GM18861 (cell line): Measurements from ENCODE around the gene EYS.

Experiments used
- ATAC-seq: cut with Tn5 transposase; IDR thresholded peaks from one replicate; pipeline ENCODE4 v1.9.1; 2021; ENCODE audit not compliant: unreplicated experiment

EYS gene

DNA sequence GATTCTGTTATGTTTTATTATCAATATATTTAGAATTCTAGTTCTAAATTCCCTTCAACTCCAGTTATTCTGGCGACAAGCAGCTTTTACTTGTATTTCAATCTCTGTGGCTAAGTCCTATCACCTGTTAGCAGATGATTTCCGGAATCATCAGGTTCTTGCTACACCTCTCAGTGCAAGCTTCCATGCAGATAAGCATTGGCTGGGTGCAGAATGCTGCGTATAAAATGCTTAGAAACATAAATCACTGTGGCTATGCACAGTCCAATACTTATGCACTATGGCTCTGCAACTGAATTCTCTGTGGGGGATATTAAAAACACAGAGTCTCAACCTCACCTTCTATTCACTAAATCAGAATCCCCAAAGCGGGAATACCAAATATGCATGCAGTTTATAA is 720.0 kb downstream of the EYS start:
- ATAC-seq, result no peak

DNA sequence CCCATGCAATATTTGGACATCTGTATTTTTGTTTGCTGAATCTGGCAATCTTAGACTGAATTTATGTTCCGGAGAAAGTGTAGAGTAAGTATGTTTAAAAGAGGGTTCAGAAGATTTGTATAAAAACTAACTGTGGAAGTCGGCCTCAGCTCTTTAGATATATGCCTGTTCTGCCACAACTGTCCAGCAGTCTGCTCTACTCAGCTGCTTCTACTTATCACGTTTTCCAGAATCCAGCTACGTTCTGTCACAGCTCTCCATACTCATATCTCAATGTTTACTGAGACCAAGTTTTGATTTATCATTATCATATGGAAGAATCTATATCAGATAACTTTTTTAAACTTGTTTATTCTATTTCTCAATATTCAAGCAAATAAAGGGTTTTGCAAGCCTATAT is 721.3 kb downstream of the EYS start:
- ATAC-seq, result no peak

DNA sequence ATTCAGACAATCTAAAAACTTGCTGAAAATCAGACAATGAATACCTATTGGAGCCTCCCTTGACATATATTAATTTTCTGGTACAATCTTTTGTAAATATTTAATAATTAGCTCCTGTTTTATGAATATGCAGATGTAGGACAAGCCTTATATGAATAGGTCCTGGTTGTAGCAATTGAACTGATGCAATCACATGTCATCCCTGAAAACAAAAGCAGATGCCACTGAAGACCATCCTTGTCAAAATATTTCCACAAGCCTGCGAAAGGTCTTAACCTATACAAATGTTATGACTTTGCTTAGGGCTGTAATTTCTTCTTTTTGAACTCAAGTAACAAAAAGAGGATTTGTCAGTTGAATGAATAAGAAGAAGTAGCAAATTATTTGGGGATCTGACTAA is 722.1 kb downstream of the EYS start:
- ATAC-seq, result no peak

DNA sequence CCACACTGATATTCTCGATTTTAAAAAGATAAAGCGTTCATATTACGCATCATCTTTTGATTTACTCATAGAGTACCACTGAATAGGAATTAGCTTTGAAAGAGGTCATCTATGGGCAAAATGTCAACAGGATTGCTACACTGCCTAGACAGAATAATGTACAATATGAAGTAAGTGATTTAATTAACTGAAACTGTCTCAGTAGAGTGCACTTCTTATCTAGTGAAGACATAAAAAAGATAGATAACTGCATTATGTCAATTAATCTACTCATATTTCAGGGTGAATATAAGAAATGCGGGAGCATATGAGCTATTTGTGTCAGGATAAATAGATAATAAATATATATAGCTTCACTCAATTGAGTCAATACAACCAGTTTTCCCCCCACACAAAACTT is 723.9 kb downstream of the EYS start:
- no peak for ATAC-seq

DNA sequence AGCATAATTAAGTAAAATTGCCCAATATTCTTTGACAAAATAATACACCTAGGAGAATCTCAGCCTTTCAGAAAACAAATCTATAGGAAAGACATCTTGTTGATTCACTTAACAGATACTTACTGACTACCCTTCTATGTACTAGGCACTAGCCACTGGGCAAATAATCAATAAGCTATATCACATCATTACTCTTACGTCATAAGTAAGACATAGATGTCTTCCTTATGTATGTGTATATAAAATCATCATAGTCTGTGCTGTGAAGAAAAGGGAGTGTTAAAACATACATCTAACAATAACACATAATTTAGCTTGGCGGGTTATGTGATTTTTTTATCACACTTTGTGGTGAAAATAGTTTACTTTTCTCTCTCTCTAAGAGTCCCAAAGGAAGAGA is 733.9 kb downstream of the EYS start:
- ATAC-seq, result no peak

DNA sequence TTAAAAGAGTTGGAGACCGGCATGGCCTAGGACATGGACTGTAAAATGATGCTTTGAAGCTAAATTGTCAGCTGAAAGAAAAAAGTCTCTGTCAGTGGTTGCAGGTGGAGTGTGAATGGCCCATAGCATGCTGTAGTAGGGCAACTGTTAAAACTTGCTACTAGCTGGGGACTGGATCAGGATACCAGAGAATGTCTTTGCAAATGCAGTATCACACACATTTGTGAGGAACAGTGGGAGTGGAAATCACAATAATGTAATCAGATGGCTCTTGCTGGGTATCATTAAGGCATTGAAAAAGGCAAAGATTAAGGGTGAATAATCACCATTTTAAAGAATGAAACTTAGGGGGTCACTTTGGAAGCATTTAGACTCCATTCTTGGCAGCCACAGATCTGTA is 737.9 kb downstream of the EYS start:
- no peak for ATAC-seq

DNA sequence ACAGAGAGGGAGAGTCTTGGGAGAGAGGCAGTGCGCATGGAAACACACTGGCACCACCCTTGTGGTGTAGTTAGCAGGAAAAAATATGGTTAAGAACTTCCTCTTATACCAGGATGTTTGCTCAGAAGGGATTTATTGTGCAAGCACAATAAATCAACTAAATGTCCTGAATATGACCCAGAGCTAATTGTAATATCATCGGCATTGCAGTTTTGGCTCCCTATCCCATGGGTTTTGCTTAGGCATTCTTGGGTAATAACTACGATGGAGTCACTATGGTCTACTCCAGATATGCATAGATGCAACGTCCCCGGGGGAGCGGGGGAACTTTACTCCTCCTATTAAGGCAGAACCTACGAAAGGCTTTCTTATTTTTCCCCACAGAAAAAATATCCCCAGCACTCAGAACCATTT is 751.6 kb downstream of the EYS start:
- ATAC-seq, result no peak

DNA sequence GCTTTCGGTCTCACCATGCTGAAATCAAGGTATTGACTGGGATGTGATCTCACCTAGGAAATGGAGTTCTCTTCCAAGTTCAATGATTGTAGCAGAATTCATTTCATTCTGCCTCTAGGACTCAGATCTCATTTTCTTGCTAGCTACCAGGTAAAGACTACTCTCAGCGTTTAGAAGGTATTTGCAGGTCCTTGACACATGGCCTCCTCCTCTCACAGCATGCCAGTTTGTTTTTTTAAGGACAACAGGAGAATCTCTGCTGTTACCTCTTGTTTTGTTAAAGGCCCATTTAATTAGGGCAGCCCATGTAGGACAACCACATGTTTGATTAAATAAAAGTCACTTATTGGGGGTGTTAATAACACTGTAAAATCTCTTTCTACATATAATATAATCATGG is 757.8 kb downstream of the EYS start:
- ATAC-seq, result no peak

DNA sequence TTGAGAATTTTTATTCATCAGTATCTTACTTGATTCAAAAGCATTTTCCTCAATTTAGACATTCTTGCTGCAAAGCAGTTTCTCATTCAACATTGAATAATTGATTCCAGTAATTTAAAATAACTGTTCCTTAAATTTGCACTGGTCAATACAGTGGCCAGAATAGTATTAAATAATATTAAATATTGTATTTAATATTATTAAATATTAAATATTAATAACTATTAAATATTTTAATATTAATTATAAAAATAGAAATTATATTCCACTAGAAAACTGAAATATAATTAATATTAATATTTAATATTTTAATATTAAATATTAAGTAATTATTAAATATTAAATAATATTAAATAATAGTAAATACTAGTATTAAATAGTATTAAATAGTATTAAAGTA is 758.8 kb downstream of the EYS start:
- no peak for ATAC-seq

DNA sequence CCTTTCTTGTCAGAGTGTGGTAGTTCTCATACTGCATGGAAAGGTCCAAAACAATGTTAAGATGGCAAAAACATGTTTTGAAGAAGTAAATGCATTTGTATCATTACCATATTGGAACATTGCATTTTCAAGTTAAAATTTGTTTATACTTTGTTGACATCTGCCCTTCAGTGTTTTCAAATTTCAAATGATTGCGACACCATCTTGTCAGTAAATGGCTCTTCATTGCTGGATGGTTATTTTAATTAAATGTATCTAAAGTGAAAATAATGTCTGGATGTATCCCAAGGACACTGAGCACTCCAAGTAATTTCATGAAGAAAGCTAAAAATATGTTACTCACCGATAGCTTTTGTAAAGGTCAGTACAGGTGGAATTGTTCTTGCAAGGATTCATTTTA is 761.6 kb downstream of the EYS start:
- ATAC-seq, result no peak

DNA sequence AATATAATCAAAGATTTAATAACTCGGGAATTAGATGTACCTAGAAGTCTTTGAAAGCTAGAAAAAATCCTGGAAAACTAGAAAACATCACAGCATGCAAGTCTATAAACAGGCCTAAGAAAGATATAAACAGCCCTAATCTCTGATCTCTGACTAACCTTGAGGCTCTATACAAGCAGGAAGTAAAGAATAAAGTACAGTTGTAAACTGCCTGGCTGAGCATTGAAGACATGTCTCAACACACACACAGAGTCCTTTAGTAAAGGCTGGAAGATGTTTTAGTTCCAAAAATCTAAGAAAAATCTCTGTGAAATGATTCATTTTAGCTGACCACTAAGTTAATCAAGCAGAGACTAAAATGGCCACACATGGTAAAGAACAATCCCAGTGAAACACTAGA is 774.5 kb downstream of the EYS start:
- no peak for ATAC-seq

DNA sequence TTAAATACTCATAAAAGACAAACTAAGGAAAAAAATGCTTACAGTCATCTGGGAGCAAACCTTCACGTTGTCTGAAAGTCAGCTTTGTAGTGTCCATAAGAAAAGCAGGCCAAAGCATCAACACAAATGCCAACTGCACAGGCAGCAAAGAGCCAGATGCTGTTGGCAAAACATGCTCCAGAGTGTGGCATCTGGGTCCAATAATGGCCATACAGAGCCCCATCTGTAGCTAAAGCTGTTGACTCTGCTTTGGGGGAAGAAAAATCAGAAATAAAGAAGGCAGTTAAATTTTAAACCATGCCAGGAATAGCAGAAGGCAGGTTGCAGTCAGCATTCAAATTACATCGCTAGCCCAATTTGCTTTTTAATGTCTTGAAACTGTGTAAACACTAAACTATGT is 776.3 kb downstream of the EYS start:
- no peak for ATAC-seq

DNA sequence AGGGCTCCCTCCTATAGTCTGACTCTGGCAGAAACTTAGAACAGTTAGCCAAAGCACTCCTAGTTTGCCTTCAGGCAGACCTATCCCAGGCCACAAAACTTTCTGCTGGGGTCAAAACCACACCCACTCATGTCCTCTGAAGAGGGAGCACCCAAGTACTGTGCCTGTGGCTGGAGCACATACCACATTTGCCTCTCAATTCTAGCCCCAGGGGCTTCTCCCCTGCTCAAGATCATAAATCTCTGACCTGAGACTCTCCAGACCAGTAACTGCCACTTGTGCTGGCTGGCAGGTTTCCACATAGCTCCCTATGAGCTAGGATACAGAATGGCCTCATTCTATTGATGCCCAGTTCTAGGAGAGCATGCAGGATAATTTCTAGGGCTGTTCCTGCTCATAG is 781.0 kb downstream of the EYS start:
- ATAC-seq, result no peak

DNA sequence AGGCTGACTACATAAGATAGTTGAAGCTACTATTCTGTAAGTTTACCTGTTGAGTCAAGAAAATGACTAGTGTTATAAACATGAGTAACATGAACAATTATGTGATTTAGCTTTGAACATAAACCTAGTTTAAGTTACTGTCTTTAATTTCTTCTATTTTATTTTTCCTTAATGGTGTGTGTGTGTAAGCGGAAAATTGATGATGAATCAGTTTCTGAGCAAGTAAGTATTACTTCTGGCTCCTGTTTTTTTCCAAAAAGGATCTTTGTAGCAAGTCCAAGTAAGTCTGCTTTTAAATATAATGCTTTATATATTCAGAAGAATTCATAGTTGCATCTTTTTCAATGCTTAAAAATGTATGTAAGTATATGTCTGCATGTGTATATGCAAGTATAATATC is 786.8 kb downstream of the EYS start:
- ATAC-seq, result no peak

DNA sequence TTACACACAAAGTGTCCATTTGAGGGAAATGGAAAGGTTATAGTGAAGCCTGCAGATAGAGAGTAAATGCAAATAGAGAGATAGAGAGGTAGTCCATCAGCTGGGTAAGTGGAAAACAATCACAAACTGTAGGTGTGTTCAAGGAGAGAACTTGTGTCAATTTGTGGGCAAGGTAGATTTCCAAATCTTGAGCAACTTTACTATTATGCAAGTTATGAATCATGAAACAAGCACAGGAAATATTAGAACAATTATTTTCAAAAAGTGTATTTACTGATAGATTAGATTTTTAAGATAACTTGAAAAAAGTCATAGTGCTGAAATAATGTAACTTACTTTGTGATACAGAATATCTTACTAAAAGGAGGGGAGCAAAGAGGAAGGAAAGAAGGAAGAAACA is 792.9 kb downstream of the EYS start:
- ATAC-seq, result no peak

DNA sequence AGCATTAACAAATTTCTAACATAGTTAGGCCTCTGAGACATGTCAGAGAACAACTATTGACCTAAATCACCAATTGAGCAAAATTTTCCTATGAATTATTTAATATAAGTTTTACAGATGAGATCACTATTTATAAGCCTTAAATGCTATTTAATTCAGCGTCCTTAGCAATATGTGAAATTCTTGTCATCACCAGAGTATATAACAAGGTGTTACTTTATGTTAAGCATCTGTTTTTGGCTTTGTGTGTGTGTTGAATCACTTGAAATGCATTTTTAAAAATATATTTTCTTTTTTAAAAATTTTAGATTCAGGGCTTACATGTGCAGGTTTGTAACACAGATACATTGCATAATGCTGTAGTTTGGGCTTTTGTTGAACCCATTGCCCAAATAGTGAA is 794.1 kb downstream of the EYS start:
- no peak for ATAC-seq

DNA sequence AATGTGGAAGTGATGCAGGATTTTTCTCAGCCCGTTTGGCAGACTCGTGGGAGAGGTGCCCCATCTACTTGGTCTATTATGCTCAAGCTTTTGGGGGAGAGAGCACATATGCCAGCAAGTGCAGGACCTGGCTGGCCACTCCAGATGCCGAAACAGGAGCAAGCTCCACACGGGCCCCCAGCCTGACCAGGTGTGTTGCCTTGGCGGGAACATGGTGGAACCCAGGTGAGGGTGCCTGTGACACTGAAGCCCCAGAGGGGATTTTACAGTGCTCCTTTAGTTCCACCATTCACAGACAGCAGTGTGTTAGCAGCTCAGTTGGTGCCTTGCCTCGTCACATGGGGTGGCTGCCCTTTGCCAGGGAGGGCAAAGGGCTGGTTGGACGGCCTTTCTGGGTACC is 798.9 kb downstream of the EYS start:
- no peak for ATAC-seq

DNA sequence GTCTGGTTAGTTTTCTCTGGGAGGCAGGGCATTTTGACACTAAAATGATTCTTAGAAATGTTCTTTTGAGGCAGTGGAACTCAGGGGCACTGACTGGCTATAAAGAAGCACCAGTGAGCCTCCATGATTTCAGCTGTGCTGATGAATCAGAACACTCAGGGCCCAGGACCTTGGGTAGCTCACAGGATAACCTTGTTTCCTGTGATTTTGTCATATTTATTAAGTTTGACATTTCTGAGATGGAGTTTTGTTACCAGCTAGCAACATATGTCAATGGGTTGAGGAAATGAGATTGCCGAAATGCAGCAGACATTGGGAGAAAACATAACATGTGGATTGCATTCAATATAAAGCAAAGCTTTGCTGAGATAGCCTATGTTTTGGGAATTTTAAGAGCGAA is 802.4 kb downstream of the EYS start:
- ATAC-seq, result no peak

DNA sequence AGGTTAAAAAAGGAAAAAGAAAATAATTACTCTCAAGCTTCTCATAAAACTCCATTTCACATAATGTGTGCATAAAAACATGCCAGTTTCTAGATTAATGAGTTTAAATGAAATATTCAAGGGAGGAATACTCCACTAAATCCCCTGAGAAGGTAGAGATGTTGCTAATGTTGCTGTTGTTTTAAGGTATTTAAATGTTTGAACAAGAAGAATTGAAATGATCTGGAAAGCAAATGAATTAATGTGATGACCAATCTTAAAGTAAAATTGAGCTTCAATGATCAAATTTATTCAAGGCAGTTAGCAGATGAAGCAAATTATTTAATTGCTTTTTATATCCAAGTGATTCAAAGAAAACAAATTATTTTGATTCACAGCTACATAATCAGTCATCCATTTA is 804.4 kb downstream of the EYS start:
- no peak for ATAC-seq

DNA sequence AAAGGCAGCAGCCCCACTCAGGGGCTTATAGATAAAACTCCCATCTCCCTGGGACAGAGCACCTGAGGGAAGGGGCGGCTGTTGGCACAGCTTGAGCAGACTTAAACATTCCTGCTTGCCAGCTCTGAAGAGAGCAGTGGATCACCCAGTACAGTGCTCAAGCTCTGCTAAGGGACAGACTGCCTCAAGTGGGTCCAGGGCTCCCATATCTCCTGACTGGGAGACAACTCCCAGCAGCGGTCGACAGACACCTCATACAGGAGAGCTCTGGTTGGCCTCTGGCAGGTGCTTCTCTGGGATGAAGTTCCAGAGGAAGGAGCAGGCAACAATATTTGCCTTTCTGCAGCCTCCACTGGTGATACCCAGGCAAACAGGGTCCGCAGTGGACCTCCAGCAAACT is 810.1 kb downstream of the EYS start:
- ATAC-seq, result no peak

DNA sequence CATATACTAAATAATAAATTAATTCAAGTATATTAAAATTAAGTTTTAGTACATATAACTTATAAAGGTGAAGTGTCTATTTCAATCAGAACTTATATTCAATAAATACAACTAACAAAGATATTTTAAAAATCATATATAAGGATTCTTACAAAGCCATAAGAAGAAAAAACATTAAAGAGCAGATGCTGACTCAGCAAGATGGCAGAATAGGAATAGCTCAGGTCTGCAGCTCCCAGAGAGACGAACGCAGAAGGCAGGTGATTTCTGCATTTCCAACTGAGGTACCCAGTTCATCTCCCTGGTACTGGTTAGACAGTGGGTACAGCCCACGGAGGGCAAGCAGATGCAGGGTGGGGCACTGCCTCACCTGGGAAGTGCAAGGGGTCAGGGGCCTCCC is 811.1 kb downstream of the EYS start:
- ATAC-seq, result no peak

DNA sequence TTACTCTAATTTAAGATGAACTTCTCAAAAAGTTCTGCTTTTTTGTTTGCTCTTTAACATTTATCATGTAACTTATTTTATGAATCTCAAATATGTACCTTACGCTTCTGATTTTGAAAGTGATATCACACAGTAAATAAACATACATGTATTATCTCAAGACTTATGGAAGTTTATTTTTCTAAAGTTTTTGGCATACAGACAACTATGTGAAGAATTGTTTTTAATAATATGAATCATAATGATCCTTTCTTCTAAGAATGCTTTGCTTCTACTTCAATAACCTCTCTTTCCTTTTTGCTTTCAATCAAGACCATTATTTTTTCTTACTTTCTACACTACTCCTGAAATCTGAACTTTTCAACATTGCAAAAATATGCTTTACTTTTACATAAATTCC is 816.4 kb downstream of the EYS start:
- no peak for ATAC-seq

DNA sequence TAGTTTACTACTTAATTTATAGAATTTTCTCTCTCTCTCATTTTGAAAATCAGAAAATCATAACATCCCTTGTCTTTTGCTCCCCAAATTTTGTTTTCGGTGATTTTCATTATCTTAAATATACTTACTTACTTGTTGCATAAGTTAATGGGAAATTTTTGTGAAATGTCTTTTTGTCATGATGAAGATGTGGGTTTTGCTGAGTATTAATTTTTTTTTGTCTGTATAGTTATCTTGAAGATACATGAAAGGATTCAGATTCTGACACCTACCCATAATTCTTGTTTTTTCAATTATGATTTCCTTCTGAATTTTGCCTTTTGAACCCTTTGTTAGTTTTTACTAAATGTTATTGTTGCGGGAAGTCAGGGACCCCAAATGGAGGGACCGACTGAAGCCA is 817.9 kb downstream of the EYS start:
- ATAC-seq, result no peak

DNA sequence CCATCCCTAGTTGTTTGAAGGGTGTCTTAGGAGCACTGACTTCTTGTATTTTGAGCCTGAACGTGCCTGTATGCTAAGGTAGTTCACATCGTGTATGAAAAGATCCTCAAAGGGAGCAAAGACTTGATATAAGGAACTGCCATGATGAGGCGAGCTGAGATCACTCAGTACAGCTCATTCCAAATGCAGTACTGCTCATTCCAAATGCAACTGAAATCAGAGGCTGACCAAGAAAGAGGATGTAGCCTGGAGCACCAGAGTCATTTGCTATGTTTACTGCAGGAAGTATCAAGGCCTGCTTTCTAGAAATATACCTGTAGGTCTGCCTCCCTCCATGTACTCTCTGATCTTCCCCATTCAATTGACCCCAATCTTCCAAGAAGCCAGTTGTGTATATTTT is 832.2 kb downstream of the EYS start:
- no peak for ATAC-seq
